Activated CD4-positive, alpha-beta T cell treated with anti-CD3 and anti-CD28 coated beads, Interleukin-2, amount 50 U/mL, for 4 hours (primary cell): ENCODE measurements around the gene ENHO.
"Not testable (repeated sequence)": the region's sequence is repeated elsewhere in the genome, so short reads cannot be mapped to it uniquely, and the experiment has no call there.

Experiments used
- DNase-seq, 2 experiments: peaks; one replicate each; pipeline ENCODE4 v3.0.0-alpha.2; 2020

Gene ENHO

GRCh38 chr9:34555002-34555348 is 32.2 kb upstream of the ENHO start:
- DNase-seq: no peak

DNA sequence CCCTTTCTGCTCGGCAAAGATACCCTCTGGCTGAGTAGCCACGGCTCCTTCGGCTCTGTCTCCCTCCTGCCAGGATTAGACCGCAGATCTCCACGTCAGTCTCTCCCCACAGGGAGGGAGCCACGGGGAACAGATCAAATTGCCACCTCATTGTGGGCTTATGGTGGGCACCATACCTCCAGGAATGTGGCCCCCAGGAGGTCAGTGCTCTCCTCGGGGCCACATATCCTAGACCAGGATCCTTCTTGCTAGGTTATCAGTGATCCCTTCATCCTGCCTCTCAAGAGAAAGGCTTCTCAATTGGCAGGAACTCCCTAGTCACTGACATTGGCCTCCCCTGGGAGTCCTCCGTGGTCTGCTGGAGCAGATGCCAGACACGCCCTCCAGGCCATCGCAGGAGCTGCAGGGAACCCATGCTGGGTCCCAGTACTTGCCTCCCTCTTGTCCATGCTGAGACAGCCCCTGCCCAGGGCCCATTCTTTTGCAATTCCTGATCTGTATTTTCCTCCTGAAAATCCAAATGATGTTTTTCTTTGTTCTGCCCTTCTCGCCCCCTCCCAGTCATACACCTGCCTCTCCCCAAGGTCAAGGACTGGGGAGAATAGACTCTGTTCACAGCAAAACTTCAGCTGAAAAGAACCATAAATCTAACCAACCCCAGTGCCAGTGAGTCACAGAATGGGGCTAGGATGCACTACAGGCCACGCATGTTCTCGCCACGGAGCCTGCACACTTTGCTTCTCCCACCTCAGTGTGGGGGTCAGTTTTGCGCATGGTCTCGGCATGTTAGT is 31.6 kb upstream of the ENHO start:
- no peak for DNase-seq

GRCh38 chr9:34553511-34554021 is 30.8 kb upstream of the ENHO start:
- no peak for DNase-seq

GRCh38 chr9:34552986-34553385 is 30.2 kb upstream of the ENHO start:
- DNase-seq: no peak

DNA sequence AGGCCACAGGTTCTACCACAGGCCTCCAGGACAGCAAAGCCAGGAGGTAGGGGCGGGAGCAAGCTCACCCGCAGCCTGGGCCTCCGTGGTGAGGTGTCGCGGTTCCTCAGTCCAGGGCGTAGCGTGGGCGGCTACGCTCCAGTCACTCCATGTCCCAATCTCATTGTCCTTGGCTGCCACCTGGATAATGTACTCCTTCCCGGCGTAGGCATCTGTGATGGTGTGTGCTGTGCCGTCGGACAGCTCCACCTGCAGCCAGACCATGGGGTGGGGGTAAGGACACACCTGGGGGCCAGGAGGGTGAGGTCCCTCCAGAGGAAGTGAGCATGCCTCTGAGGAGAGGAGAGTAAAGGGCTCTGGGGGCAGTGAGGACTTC is 29.8 kb upstream of the ENHO start:
- no peak for DNase-seq

- DNase-seq: no peak
These were observed 29.2 kb upstream of the ENHO start for GRCh38 chr9:34551751-34552605.

- DNase-seq: no peak
These were observed 28.0 kb upstream of the ENHO start for GRCh38 chr9:34550681-34551270.

DNA sequence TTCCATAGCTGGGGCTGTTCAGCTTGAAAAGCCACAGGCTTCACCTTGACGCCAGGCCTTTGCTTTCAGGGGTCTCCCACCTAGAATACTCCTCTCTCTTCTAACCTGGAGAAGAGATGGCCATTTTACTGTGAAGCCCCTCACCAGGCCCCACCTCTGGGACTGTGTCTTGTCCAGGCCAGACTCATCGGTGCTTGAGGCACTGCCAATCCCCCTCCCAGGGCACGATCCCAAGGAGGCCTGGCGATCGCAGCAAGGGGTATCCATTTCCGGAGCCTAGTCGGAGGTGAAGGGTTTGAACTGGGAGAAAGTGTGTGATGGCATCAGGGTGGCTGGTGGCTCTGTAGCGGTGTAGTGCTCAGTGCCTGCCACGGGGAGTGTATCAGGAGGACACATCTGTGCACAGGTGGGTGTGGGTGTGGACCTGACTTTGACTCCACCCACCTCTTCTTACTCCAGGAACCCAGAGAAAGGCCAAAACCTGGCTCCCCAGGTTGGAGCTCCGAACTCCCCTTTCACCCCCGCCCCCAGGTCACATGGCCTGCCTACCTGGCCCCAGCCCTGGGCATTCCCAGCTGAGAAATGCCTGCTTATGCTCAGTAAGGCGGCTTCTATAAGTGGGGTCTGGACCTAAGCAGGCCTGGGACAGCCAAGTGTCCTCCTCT is 27.4 kb upstream of the ENHO start:
- DNase-seq: no peak

DNA sequence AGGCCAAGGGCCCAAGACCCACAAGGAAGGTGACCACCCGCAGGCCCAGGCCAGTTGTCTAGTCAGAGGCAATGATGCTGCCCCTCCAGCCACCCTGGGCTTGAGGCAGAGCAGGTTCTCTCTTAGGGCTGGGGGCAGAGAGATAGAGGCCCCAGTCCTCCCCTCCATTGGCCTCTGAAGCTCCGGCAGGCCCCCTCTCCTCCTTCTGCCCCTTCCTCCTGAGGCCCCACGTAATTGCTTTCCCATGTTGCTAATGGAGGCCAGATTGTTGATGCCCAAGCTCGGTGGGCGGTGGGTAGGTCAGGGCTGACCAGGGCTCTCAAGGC is 26.6 kb upstream of the ENHO start:
- no peak for DNase-seq

DNA sequence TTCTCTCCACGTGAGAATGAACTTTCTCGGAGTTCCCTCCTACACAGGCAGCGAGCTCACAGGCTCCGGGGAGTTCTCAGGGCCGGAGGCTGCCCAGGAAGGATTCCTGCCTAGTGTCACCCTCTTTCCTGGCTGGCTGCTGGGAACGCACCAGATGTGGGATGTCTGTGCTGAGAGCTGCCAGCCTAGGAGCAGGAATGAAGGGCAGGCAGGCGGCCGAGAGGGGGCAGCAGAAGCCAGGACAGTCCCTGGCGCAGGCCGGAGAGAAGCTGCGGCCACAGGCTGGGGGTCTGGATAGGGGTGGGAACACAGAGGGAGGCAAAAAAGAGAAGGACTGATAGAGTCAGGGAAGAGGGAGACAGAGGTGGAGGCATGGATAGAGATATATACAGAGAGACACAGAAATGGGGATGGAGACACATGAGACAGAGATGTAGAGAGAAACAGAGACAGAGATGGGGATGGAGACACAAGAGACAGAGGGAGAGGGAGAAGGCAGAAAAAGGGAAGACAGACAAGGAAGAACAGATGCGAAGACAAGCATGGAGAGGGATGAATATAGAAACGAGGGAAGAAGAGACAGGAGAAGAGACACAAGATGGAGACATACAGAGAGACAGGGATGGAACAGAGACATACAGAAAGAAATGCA is 25.3 kb upstream of the ENHO start:
- peak; percentile 11 to 12 for DNase-seq

DNA sequence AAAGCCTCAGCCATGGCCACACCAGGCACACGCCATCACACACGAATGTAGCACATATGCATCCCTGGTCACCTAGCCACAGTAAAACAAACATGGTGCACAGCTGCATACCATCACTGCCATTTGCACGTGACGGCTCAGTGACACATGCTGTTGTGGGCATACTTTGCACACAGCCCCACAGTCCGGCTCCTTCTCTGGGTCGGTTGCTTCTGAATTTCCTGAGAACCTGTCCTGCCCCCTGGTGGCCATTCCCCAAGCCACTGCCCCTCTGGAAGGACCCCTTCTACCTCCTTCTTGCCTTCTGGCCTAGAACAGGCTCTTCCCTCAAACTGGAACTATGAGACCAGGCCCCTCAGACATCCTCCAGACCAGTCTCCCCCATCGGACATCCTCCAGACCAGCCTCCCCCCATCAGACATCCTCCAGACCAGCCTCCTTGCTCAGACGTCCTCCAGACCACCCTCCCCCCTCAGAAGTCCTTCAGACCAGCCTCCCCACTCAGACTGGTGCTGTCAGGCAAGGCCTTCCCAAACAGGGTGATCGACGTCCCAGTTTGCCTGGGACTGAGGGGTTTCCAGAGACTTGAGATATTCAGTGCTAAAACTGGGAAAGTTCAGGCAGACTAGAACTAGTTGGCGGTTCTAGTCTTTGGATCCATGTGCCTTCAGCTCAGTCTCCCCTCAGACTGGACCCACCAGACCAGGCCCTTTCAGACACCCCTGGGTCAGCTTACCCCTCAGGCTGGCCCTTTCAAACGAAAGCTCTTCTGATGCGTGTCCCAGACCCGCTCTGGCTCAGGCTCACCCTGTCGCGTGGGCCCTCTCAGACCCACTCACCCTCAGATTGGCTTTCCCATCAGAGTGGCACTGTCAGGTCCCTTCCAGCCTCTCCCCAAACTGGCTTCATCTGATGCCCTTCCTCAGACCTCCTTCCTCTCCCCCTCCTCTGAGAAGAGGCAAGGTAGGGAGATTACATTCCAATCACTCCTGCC is 24.3 kb upstream of the ENHO start:
- DNase-seq: peak; percentile 25 to 26

DNA sequence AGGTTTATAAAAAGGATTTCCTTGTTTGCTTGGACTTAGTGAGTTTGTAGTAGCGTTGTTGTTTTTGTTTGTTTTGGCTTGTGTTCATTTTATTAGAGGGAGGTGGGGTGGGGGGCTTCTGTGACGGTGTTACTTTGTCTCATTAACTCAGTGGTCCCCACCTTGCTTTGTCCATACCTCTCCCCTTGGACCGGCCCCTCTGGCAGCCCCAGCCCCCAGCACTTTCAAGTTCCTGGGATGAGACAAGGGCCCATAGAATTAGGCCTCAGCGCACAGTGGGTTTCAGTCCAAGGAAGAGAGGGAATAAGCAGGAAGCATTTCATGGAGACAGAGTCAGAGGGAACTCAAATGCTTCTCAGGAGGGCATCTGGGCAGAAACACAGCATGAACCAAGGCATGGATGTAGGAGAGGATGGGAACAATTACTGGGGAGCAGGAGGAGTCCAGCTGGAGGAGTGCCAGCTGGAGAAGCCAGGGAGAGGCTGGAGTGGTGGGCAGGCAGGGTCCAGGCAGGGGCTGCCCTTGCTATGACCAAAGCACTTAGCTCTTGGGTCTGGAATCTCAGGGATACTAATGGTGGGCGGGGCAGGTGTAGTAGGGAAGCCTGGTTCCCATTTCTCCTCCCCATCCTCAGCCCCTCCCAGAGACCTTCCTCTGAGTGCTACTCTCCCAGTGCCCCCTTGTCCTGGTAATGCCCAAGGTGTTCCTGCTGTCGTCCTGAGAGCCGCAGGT is 23.5 kb upstream of the ENHO start:
- no peak for DNase-seq

DNA sequence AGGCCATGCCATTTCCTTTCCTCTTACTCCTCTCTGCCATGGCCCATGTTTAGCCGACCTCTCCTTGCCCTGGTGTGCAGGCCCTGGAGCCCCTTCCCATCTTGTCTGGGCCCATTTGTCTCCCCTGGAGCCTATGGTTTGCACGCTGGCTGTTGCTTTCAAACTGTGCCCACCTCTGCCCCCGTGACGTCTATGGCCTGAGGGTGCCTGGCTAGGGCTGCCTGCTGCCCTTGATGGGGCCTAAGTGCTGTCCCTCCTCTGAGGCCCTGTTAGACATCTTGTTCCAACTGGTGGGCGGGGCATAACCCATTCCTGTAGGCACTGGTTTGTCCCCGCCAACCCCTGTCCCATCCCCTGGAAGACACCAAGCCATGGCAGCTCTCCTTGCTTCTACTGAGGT is 22.7 kb upstream of the ENHO start:
- DNase-seq: no peak

- no peak for DNase-seq
These were observed 21.2 kb upstream of the ENHO start for GRCh38 chr9:34544035-34544434.

DNA sequence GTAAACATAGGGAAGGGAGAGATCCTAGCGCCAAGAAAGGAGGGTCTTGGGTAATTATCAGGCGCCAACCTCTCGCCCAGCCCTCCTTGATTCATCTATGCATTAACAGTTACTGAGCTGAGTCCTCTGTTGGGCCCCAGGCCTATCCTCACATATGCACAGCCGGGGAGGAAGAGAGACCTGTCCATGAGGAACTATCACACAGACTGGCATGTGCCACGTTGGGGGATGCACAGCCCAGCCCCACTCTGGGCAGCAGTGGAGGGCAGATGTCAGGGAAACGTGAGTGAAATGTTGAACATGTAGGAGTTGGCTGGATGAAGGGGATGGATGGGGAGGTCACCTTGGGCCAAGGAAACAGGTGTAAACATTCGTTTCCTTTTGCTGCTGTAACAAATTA is 18.8 kb upstream of the ENHO start:
- DNase-seq: no peak

DNA sequence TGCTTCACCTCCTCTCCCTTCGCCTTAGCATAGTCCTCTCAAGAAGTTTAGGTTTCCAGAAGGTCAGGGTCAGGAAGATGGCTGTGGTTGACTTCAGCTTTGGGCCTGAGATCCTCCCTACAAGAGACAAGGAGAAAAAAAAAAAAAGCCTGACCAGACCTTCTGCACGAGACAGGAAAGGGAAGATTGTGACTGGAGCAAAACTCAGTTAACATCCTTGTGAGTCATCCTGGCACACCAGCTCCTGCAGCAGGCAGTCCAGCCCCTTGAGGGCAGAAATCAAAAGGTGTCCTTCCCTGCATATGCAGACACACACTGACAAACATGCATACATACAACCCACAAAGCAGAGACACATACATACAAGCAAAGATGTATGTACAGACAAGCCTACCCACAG is 18.0 kb upstream of the ENHO start:
- no peak for DNase-seq

DNA sequence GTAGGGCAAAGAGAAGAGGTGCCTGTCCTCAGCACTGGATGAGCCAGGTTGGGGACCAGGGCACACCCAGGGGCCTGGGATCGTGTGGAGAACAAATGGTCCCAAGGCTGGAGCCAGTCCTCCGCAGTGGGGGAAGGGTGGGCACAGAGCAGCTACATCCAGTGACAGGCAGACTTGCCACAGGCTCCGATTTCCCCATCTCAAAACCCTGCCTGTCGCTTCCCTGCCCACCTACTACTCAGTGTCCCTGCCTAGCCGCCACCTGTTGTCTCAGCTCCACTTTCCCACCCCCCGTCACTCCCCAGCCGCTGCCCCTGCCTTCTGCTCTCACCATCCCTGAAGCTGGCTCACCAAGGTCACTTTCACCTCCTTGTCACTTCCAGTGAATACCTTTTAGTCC is 13.9 kb upstream of the ENHO start:
- no peak for DNase-seq

DNA sequence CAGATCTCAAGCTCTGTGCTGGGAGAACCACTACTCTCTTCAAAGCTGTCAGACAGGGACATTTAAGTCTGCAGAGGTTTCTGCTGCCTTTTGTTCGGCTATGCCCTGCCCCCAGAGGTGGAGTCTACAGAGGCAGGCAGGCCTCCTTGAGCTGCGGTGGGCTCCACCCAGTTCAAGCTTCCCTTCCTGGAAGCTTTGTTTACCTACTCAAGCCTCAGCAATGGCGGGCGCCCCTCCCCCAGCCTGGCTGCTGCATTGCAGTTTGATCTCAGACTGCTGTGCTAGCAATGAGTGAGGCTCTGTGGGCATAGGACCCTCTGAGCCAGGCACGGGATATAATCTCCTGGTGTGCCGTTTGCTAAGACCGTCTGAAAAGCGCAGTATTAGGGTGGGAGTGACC is 9.3 kb upstream of the ENHO start:
- not testable (repeated sequence) for DNase-seq

- DNase-seq: no peak
These were observed 3.2 kb upstream of the ENHO start for GRCh38 chr9:34526026-34526425.

DNA sequence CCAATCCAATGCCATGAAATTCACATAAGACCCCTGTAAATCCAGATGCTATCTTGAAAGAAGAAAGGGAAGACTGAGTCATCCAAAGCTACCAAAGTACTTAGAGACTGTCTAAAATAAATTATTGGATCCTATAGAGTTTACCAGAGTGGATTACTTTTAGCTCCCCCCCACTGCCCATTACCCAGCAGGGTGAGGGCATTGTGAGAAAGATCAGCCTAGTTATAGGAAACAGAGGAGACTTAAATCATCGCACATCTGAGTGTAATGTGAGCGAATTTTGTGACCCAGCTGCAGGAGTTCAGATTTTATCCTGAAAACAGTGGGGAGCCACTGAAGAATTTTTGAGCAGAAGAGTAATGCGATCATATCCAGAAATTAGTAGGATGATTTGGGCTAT is 1.6 kb upstream of the ENHO start:
- DNase-seq: no peak
